Measurements from ENCODE around the gene TUBG1. TPM values are rescaled to one million over a fixed set of nuclear protein-coding genes. Genes with fewer than 3 reads are reported as not detected.
A peak's percentile ranks its signal among the peaks of the same experiment; 100 is the strongest.

TUBG1 gene
- total and polyA plus RNA-seq, 9 of the 15 experiments (the other 6 are each of a cell fraction or from before 2014, with no cell fraction given): 33.1 to 147 (median 66.0) TPM

DNA sequence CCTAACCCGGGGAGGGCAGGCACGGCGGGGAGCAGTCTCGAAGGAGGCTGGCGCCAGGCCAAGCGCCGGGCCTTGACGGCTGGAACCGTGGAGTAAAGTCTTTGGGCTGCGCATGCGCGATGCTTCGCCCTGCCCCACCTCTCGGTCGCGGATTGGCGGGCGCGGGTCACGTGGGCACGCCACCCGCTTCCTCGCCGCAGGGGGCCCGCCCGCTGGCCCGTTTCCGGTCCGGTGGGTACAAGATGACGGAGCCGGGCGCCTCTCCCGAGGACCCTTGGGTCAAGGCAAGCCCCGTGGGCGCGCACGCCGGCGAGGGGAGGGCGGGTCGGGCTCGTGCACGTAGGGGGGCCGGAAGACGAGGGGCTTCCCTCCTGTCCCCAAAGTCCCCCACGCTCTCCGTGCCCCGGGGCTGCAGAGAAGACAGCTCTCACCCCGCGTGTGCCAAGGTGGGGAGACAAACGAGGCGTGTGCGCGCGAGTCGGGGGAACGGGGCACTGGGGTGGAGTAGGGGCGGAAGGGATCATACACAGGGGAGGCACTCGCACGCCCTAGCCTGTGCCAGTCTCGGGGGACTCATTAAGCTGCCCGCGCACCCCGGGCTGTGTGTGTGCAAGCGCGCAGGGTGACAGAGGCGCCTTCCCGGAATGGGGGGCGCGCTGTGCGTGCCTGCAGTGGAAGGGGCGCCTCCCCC lies 42.5 kb upstream of the TUBG1 start, which contains the start of gene MLX (continued):
- TF ChIP-seq, protein P1, sequence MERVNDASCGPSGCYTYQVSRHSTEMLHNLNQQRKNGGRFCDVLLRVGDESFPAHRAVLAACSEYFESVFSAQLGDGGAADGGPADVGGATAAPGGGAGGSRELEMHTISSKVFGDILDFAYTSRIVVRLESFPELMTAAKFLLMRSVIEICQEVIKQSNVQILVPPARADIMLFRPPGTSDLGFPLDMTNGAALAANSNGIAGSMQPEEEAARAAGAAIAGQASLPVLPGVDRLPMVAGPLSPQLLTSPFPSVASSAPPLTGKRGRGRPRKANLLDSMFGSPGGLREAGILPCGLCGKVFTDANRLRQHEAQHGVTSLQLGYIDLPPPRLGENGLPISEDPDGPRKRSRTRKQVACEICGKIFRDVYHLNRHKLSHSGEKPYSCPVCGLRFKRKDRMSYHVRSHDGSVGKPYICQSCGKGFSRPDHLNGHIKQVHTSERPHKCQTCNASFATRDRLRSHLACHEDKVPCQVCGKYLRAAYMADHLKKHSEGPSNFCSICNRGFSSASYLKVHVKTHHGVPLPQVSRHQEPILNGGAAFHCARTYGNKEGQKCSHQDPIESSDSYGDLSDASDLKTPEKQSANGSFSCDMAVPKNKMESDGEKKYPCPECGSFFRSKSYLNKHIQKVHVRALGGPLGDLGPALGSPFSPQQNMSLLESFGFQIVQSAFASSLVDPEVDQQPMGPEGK (CRISPR knock-in tag; IDR thresholded peaks at IDR 0.05; ENCODE audit: borderline replicate concordance): no peak
- no peak for TF ChIP-seq CCAR2 (IDR thresholded peaks at IDR 0.05; ENCODE audit: low read depth, low read length)
- no peak for TF ChIP-seq MCM3 (IDR thresholded peaks at IDR 0.05)
- TF ChIP-seq, protein P2, sequence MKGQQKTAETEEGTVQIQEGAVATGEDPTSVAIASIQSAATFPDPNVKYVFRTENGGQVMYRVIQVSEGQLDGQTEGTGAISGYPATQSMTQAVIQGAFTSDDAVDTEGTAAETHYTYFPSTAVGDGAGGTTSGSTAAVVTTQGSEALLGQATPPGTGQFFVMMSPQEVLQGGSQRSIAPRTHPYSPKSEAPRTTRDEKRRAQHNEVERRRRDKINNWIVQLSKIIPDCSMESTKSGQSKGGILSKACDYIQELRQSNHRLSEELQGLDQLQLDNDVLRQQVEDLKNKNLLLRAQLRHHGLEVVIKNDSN (CRISPR knock-in tag; IDR thresholded peaks at IDR 0.05): peak; percentile 99
- TF ChIP-seq, protein P3, sequence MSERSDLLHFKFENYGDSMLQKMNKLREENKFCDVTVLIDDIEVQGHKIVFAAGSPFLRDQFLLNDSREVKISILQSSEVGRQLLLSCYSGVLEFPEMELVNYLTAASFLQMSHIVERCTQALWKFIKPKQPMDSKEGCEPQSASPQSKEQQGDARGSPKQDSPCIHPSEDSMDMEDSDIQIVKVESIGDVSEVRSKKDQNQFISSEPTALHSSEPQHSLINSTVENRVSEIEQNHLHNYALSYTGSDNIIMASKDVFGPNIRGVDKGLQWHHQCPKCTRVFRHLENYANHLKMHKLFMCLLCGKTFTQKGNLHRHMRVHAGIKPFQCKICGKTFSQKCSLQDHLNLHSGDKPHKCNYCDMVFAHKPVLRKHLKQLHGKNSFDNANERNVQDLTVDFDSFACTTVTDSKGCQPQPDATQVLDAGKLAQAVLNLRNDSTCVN (CRISPR knock-in tag; IDR thresholded peaks at IDR 0.05): no peak
- TF ChIP-seq ZFX (CRISPR knock-in tag; IDR thresholded peaks at IDR 0.05): peak; percentile 85
- no peak for TF ChIP-seq MTF1 (CRISPR knock-in tag; IDR thresholded peaks at IDR 0.05; ENCODE audit: borderline replicate concordance)
- TF ChIP-seq RBM34 (IDR thresholded peaks at IDR 0.05; ENCODE audit: borderline replicate concordance, insufficient read depth, low read length): no peak
- TF ChIP-seq NBN (IDR thresholded peaks at IDR 0.05; ENCODE audit: low read depth): no peak
- TF ChIP-seq, protein P4, sequence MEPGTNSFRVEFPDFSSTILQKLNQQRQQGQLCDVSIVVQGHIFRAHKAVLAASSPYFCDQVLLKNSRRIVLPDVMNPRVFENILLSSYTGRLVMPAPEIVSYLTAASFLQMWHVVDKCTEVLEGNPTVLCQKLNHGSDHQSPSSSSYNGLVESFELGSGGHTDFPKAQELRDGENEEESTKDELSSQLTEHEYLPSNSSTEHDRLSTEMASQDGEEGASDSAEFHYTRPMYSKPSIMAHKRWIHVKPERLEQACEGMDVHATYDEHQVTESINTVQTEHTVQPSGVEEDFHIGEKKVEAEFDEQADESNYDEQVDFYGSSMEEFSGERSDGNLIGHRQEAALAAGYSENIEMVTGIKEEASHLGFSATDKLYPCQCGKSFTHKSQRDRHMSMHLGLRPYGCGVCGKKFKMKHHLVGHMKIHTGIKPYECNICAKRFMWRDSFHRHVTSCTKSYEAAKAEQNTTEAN (CRISPR knock-in tag; IDR thresholded peaks at IDR 0.05): no peak
- peak; percentile 53 for TF ChIP-seq RBBP5 (IDR thresholded peaks at IDR 0.05; ENCODE audit: borderline replicate concordance, insufficient read depth, low read length, poor library complexity, severe bottlenecking)
- peak; percentile 40; the same call in 1 of the 2 replicates for TF ChIP-seq SRSF3 (IDR thresholded peaks at IDR 0.05; ENCODE audit: insufficient read depth, low read length)
- no peak for TF ChIP-seq NR4A1 (CRISPR knock-in tag; IDR thresholded peaks at IDR 0.05)
- TF ChIP-seq NR4A1 (tag; IDR thresholded peaks at IDR 0.05): no peak
- TF ChIP-seq ZNF263 (CRISPR knock-in tag; IDR thresholded peaks at IDR 0.05; ENCODE audit: borderline replicate concordance): no peak
- TF ChIP-seq, protein P5, sequence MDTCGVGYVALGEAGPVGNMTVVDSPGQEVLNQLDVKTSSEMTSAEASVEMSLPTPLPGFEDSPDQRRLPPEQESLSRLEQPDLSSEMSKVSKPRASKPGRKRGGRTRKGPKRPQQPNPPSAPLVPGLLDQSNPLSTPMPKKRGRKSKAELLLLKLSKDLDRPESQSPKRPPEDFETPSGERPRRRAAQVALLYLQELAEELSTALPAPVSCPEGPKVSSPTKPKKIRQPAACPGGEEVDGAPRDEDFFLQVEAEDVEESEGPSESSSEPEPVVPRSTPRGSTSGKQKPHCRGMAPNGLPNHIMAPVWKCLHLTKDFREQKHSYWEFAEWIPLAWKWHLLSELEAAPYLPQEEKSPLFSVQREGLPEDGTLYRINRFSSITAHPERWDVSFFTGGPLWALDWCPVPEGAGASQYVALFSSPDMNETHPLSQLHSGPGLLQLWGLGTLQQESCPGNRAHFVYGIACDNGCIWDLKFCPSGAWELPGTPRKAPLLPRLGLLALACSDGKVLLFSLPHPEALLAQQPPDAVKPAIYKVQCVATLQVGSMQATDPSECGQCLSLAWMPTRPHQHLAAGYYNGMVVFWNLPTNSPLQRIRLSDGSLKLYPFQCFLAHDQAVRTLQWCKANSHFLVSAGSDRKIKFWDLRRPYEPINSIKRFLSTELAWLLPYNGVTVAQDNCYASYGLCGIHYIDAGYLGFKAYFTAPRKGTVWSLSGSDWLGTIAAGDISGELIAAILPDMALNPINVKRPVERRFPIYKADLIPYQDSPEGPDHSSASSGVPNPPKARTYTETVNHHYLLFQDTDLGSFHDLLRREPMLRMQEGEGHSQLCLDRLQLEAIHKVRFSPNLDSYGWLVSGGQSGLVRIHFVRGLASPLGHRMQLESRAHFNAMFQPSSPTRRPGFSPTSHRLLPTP (IDR thresholded peaks at IDR 0.05; ENCODE audit: borderline replicate concordance, extremely low read depth, insufficient read length): no peak
- TF ChIP-seq TEAD1 (CRISPR knock-in tag; IDR thresholded peaks at IDR 0.05): 0 out of 4 replicates have a peak, but pooled peaks of 1 of the 2 experiments have one; percentile 20
- TF ChIP-seq PHF21A (IDR thresholded peaks at IDR 0.05; ENCODE audit: borderline replicate concordance, low read depth): no peak
- TF ChIP-seq SP1 (CRISPR knock-in tag; IDR thresholded peaks at IDR 0.05): no peak
